WERI-Rb-1 (cell line): ENCODE data around the gene TRAPPC14.

Experiments used
- DNase-seq: peaks from one replicate; pipeline ENCODE4 v3.0.0-alpha.2; 2020
- H3K27ac ChIP-seq: fragments of 250-450 bp; sonication (Bioruptor Pico); 2 replicates; pipeline ENCODE4 v1.5.1; 2020; ENCODE audit warnings: mild to moderate bottlenecking, moderate library complexity
- H3K27me3 ChIP-seq: fragments of 250-450 bp; sonication (Bioruptor Pico); 2 replicates; pipeline ENCODE4 v1.5.1; 2021; ENCODE audit warnings: mild to moderate bottlenecking, low read depth, moderate library complexity; ENCODE audit not compliant: insufficient read depth, severe bottlenecking
- H3K36me3 ChIP-seq: fragments of 250-450 bp; sonication (Bioruptor Pico); 2 replicates; pipeline ENCODE4 v1.5.1; 2020; ENCODE audit warnings: mild to moderate bottlenecking, moderate library complexity
- H3K4me3 ChIP-seq: 2 replicates; pipeline ENCODE4 v1.5.1; 2011; ENCODE audit warnings: low read depth, mild to moderate bottlenecking, control low read depth, low read length
- H3K9me3 ChIP-seq: fragments of 250-450 bp; sonication (Bioruptor Pico); 2 replicates; pipeline ENCODE4 v1.5.1; 2021; ENCODE audit warnings: mild to moderate bottlenecking, moderate library complexity; ENCODE audit not compliant: severe bottlenecking
- TF ChIP-seq, protein P1 (sequence below): IDR thresholded peaks from 2 replicates; pipeline ENCODE4 v1.5.1; 2011; ENCODE audit warnings: low read depth, mild to moderate bottlenecking, control low read depth, inconsistent platforms, low read length

Gene TRAPPC14

GRCh38 chr7:100126931-100127865 lies 31.3 kb downstream of the TRAPPC14 start, which contains the start of gene MBLAC1:
TSS of gene MBLAC1 (plus strand) at chr7:100126967. CDS start at chr7:100127396, 429 bp downstream.
- Histone ChIP-seq H3K27me3 (no peaks in the 10 kb centered on the region), H3K4me3 (peak within 1 kb of the TSS; percentile 95), H3K9me3 (no peaks in the 10 kb centered on the region), H3K36me3 (peaks cover 8% of the 10 kb centered on the region; the same call in 1 of the 2 replicates), H3K27ac (peak within 1 kb of the TSS; percentile 91)
- peak; percentile 92 for DNase-seq
- TF ChIP-seq, protein P1, sequence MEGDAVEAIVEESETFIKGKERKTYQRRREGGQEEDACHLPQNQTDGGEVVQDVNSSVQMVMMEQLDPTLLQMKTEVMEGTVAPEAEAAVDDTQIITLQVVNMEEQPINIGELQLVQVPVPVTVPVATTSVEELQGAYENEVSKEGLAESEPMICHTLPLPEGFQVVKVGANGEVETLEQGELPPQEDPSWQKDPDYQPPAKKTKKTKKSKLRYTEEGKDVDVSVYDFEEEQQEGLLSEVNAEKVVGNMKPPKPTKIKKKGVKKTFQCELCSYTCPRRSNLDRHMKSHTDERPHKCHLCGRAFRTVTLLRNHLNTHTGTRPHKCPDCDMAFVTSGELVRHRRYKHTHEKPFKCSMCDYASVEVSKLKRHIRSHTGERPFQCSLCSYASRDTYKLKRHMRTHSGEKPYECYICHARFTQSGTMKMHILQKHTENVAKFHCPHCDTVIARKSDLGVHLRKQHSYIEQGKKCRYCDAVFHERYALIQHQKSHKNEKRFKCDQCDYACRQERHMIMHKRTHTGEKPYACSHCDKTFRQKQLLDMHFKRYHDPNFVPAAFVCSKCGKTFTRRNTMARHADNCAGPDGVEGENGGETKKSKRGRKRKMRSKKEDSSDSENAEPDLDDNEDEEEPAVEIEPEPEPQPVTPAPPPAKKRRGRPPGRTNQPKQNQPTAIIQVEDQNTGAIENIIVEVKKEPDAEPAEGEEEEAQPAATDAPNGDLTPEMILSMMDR: no peak

- H3K9me3 ChIP-seq: no peaks in the 10 kb centered on the region
- H3K27ac ChIP-seq: peak overlapping the region; percentile 91
- no peak for DNase-seq
- no peaks in the 10 kb centered on the region for H3K27me3 ChIP-seq
- peaks cover 8% of the 10 kb centered on the region; the same call in 1 of the 2 replicates for H3K36me3 ChIP-seq
- TF ChIP-seq, protein P1: no peak
- H3K4me3 ChIP-seq: peak overlapping the region; percentile 95
These were observed 32.1 kb downstream of the TRAPPC14 start for GRCh38 chr7:100126239-100126930.

- DNase-seq: no peak
- H3K27me3 ChIP-seq: no peaks in the 10 kb centered on the region
- no peak overlapping the region for H3K27ac ChIP-seq
- no peaks in the 10 kb centered on the region for H3K9me3 ChIP-seq
- TF ChIP-seq, protein P1: no peak
- H3K4me3 ChIP-seq: no peak overlapping the region
- H3K36me3 ChIP-seq: peaks cover 8% of the 10 kb centered on the region; the same call in 1 of the 2 replicates
These were observed 34.0 kb downstream of the TRAPPC14 start for GRCh38 chr7:100124301-100125230.

- no peaks in the 10 kb centered on the region for H3K27me3 ChIP-seq
- H3K27ac ChIP-seq: no peak overlapping the region
- H3K4me3 ChIP-seq: no peak overlapping the region
- no peaks in the 10 kb centered on the region for H3K9me3 ChIP-seq
- peaks cover 8% of the 10 kb centered on the region; the same call in 1 of the 2 replicates for H3K36me3 ChIP-seq
- no peak for DNase-seq
- TF ChIP-seq, protein P1: no peak
These were observed 36.0 kb downstream of the TRAPPC14 start for GRCh38 chr7:100122568-100122967.

DNA sequence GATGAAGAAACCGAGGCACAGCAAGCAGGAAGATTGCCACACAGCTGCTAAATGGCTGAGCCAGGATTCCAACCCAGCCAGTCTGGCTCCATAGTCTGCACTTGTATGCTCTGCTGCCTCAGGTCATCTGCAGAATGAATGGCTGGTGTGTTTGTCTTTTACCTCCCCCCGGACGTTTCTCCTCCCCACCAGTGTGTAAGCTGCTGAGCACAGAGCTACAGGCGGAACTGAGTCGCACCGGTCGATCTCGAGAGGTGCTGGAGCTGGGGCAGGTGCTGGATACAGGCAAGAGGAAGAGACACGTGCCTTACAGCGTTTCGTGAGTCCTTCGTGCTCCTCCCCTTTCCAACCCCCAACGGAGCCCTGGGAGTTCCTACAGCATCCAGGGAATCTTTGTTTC lies 36.5 kb downstream of the TRAPPC14 start:
- TF ChIP-seq, protein P1: no peak
- no peak overlapping the region for H3K27ac ChIP-seq
- DNase-seq: no peak

More for the DNA sequence above, 36.5 kb downstream of the TRAPPC14 start:
- no peaks in the 10 kb centered on the region for H3K9me3 ChIP-seq
- H3K27me3 ChIP-seq: no peaks in the 10 kb centered on the region
- no peak overlapping the region for H3K4me3 ChIP-seq
- H3K36me3 ChIP-seq: peaks cover 8% of the 10 kb centered on the region; the same call in 1 of the 2 replicates
